Fibroblast of skin of left quadriceps (primary cell): ENCODE measurements around the gene HTRA2.
A peak's percentile ranks its signal among the peaks of the same experiment; 100 is the strongest.
"Not testable (repeated sequence)": the region's sequence is repeated elsewhere in the genome, so short reads cannot be mapped to it uniquely, and the experiment has no call there.

ENCODE experiments used
- DNase-seq, 2 experiments: peaks; one replicate each; pipeline ENCODE4 v3.0.0-alpha.2; 2013; ENCODE audit warnings: low read depth in 2 of 2

HTRA2 gene

GRCh38 chr2:74529357-74530238 lies at the start of gene HTRA2, which contains the start of gene AUP1:
Gene HTRA2 (plus strand): TSS chr2:74529933. CDS start chr2:74530007, 74 bp downstream.
Gene AUP1 (minus strand): TSS chr2:74529706. CDS start chr2:74529629, 77 bp downstream.
- peak; percentile 98 to 99 for DNase-seq

- no peak for DNase-seq
Measured at GRCh38 chr2:74481431-74481830, 48.3 kb upstream of the HTRA2 start.

DNA sequence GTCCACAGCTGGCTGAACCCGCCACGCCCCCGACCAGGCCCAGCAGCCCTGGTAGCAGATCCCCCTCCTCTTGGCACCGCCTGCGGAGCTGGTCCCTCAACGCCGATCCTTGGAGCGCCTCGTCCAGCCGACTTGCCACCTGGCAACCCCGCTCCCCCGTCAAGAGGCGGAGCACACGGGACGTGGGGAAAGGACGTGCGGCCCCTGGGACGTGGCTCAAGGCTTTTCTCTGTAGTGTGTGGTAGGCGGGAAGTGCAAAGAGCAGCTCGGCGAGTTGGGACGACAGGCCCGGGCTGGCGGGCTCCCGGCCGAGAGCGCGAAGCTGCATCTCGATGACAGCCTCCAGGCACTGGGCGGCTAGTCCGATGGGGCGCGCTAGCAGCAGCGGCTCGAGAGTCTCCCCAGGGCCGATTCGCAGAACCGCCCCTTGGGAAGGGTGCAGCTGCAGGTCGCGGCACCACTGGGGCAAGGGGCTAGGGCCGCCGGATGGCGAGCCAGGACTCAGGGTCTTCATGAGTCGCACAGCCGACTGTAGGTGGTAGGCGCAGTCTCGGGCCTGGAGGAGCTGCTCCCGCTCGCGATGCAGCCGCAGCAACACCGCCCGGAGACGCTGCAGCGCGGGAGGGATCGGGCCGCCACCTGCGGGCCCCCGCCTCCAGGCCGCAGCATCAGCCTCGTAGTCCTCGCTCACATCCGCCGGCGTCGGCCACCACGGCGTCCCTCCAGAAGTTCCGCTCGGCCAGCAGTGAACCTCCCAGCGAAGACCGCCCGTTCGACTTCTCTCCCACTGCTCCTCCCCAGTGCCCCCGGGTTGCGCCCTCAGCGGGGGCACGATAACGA lies 47.6 kb upstream of the HTRA2 start:
- DNase-seq = no peak

GRCh38 chr2:74482801-74483674 lies 46.7 kb upstream of the HTRA2 start, which contains the start of the genes CCDC142 and TTC31:
Gene CCDC142 (minus strand): TSS chr2:74482998. CDS start chr2:74482837, 161 bp downstream.
Gene TTC31 (plus strand): TSS chr2:74483081. CDS start chr2:74483096, 15 bp downstream.
- DNase-seq = peak; percentile 88 to 90

DNA sequence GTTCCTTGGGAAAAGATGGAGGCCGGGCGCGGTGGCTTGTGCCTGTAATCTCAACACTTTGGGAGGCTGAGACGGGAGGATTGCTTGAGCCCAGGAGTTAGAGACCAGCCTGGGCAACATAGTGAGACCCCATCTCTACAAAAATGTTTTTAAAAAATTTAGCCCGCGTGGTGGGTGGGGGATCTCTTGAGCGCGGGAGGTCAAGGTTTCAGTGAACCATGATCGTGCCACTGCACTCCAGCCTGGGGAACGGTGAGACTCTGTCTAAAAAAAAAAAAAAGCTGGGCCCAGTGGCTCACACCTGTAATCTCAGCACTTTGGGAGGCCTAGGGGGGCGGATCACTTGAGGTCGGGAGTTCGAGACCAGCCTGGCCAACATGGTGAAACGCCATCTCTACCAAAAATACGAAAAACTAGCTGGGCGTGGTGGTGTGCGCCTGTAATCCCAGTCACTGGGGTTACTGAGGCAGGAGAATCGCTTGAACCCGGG lies 46.0 kb upstream of the HTRA2 start:
- DNase-seq = not testable (repeated sequence)

DNA sequence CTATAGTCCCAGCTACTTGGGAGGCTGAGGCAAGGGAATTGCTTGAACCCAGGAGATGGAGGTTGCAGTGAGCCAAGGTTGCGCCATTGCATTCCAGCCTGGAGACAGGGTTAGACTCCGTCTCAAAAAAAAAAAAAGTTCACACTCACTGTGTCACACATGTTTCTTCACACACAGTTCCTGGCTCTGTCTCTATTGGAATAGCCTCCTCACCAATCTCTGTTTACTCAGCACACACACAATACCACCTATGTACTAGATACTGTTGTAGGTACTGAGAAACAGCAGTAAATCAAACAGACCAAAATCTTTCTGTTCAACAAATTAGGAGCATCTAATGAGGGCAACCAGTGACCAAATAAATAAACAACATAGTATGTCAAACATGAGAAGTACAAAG lies 43.6 kb upstream of the HTRA2 start:
- DNase-seq = no peak

DNA sequence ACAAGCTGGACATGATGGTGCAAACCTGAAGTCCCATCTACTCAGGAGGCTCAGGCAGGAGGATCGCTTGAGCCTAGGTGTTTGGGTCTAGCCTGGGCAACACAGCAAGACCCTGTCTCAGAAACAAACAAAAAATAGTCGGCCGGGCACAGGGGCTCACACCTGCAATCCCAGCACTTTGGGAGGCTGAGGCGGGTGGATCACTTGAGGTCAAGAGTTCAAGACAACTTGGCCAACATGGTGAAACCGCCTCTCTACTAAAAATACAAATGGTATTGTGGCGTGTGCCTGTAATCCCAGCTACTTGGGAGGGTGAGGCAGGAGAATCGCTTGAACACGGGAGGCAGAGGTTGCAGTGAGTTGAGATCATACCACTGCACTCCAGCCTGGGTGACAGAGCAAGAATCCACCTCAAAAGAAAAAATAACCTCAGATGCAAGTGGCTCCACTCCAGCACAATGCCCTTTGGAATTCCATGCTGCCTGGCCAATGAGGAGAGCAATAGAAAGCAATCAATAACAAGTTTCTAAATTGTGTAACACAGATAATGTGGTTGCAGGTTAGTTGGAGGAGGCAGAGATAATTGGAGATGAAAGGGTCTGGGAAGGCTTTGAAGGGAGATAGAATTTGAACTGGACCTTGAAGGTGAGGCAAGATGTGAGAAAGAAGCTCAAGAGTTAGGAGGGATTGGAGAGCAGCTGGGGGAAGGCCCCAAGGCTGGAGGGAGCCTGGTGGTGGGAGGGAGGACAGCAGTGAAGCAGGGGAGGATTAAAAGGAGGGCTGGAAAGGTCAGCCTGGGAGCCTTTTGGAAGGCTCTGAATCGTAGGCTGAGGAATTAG lies 40.9 kb upstream of the HTRA2 start:
- DNase-seq = no peak

GRCh38 chr2:74489906-74490305 lies 39.8 kb upstream of the HTRA2 start:
- no peak for DNase-seq

DNA sequence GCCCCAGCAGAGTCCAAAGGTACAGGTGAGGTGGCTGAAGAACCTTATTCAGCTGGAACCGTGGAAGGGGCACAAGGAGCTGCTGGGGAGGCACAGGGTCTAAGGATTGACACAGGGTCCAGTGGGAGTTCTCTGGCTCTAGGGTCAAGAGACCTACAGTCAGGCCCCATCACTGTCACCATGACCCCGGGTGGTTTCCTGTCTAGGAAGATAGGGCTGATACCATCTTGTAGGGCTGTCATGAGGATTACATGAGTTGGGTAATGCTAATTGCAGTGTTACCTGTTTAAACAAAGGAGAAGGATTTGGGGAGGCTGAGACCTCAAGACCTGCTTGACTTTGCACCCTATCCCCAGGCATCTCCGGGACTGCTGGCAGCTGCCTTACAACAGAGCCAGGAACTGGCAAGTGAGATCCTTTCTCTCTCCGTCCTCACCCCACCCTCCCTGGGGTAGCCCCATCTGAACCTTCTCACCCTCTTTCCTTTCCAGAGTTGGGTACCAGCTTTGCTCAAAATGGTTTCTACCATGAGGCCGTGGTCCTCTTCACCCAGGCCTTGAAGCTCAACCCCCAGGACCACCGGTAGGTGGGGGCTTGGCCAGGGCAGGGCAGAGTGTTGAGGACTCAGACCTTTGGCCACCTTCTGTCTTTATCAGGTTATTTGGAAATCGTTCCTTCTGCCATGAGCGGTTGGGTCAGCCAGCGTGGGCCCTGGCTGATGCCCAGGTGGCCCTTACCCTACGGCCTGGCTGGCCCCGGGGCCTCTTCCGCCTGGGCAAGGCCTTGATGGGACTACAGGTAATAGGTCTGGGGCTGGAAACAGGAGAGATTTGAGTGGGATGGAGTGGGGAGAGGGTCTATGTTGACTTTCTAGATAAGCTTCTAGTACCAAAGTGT lies 37.8 kb upstream of the HTRA2 start:
- DNase-seq = no peak

- no peak for DNase-seq
Measured at GRCh38 chr2:74493546-74493945, 36.2 kb upstream of the HTRA2 start.

- DNase-seq = no peak
Measured at GRCh38 chr2:74495440-74495839, 34.3 kb upstream of the HTRA2 start.

DNA sequence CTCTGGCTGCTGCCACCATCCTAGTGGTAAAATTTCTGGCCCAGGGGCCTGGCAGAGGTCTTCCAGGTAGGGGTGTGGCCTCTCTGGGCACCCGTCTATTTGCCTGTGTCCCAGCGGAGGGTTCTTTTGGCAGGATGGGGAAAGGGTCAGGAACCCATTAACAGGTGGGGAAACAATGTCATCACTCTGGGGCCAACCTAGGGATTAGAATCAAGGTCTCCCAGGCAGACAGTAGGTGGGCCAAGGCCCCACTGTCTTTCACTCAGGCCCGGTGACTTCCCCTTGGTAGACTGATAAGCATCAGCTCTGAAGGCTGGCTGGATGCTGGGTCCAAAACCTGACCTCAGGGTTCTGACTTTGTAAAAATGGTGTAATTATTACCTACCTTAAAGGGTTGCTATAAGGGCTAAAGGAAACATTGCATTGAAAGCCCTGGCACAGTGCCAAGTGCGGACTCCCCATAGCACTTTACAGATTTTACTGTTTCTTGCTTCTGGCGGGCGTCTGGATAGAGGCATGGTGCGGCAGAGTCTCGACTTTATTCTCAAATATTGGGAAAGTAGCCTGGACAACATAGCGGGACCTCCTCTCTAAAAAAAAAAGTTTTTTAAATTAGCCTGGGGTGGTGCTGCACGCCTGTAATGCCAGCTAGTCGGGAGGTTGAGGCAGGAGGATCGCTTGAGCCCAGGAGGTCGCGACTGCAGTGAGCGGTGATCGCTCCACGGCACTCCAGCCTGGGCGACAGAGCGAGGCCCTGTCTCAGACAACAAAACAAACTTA lies 32.5 kb upstream of the HTRA2 start:
- DNase-seq = no peak

- DNase-seq = no peak
Measured at GRCh38 chr2:74497777-74498499, 31.8 kb upstream of the HTRA2 start.

GRCh38 chr2:74498500-74499266 lies 31.1 kb upstream of the HTRA2 start:
- DNase-seq = no peak

- no peak for DNase-seq
Measured at GRCh38 chr2:74499267-74499939, 30.3 kb upstream of the HTRA2 start, which contains the start of gene LBX2. Gene LBX2 (minus strand): TSS chr2:74499603. CDS start chr2:74499537, 66 bp downstream.

- DNase-seq = no peak
Measured at GRCh38 chr2:74499940-74500577, 29.7 kb upstream of the HTRA2 start.
